NCI-H128 (cell line): ENCODE results near the gene GCHFR.

Experiments used
- DNase-seq: peaks from one replicate; lab custom pipeline; 2025; ENCODE audit not compliant: unreplicated experiment; lab: John Stamatoyannopoulos, UW

The GCHFR gene

GRCh38 chr15:40763801-40764628 is at the start of gene GCHFR:
Gene GCHFR, plus strand, starts transcription at chr15:40764068. Its CDS starts 113 bp downstream, at chr15:40764181.
- no peak for DNase-seq

DNA sequence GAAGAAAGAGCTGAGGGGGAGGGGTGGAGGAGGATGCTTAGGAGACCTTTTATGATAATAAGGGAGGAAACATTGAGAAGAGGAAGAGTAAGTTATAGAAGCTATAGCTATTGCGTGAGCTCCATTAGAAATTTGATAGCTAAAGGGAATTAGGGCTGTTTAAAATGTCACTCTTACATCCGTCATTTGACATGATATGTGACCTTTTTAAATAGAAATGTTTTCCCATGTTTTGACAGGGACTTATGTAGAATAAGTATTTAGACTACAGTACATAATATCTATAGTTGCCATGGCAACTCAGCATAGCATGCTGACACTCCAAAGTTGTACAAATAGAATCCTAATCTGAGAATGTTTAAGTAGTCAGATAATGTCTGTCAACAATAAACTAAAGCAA is 49.7 kb upstream of the GCHFR start:
- DNase-seq: no peak

GRCh38 chr15:40716165-40716564 is 47.7 kb upstream of the GCHFR start:
- DNase-seq: no peak

DNA sequence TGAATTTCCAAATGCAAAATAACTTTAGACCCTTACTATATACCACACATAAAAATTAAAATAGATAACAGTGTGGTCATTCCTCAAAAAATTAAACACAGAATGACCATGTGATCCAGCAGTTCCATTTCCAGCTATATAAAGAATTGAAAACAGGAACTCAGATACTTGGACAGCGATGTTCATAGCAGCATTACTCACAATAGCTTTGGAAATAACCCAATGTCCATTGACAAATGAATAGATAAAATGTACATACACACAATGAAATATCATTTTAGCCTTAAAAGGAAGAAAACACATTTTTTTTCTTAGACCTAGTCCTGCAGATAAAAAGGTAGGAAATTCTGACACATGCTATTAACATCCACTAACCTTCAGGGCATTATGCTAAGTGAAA is 42.2 kb upstream of the GCHFR start:
- no peak for DNase-seq

GRCh38 chr15:40722354-40722753 is 41.5 kb upstream of the GCHFR start:
- DNase-seq: no peak

DNA sequence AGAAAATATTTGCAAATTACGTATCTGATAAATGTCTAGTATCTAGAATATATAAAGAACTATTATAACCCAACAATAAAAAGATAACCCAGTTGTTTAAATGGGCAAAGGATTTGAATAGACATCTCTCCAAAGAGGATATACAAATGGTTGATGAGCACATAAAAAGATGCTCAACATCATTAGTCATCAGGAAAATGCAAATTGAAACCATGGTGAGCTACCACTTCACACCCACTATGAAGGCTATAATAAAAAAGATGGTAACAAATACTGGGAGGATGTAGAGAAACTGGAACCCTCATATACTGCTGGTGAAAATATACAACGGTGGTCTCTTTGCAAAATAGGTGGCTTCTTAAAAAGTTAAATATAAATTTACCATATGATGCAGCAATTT is 40.9 kb upstream of the GCHFR start:
- no peak for DNase-seq

- DNase-seq: no peak
Measured at GRCh38 chr15:40723919-40724318, 39.9 kb upstream of the GCHFR start.

DNA sequence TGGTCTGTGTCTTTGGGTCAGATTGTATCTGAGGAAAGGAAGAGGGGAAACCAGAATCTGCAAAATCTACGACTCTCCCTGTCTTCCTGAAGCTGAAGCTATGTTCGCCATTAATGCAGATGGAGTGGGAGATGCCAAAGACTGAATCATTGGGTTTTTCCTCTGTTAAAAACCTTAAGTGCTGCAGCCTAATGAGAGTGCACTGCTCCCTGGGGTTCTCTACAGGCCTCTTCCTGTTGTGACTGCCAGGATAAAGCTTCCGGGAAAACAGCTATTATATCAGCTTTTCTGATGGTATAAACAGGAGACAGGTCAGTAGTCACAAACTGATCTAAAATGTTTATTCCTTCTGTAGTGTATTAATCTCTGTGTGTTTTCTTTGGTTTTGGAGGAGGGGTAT is 32.8 kb upstream of the GCHFR start:
- DNase-seq: no peak

DNA sequence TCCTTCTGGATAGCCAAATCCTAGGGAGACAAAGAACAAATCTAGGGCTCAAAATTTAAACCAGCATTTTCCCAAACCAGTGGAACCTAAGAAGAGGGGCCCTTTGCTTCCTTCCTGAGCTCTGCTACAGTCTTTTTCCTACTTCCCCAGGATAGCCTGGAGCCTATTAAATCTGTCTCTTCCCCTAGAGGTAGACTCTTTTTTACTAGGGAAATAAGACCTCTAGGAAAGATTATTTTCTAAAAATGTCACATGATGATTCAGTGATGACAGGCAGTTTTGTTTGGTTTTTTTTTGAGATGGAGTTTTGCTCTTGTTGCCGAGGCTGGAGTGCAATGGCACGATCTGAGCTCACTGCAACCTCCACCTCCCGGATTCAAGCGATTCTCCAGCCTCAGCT is 27.3 kb upstream of the GCHFR start:
- DNase-seq: no peak

GRCh38 chr15:40737048-40737447 is 26.8 kb upstream of the GCHFR start:
- no peak for DNase-seq

- DNase-seq: no peak
Measured at GRCh38 chr15:40739047-40739446, 24.8 kb upstream of the GCHFR start.

DNA sequence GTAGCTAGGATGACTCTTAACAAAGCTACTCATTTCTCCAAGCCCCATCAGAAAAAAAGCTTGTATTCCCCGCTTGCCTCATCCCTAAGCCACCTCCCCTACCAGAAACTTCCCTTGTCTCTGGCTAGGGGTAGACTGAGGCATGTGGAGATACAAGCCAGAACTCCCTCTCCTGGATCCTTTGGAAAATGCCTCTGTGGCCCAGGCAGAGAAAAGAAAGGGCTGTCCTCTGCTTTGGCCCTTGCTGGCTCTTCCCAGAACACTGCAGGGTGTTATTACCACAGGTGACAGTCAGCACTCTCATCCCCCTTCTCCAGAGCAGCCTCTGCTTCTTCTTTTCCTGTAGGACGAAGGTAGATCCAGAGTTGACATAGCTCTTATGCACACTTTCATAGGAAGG is 24.0 kb upstream of the GCHFR start:
- no peak for DNase-seq

DNA sequence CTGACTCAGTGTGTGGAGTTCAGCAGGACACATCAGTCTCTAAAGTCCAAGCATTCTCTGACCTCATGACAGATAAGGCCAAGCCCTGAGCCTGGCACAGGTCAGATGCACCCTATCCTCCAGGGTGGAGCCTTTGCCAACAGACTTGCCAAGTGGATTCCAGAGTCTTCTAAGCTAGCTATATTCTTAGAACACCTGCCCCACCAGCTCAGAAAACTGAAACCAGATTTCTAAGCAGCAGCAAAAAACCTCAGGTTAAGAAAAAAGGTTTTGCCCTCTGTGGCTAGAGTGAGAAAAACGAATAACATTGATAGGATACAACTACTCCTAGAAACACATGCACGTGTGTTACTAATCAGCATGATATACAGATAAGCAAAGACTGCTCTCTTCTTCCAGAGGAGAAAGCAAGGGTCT is 20.4 kb upstream of the GCHFR start:
- DNase-seq: no peak

DNA sequence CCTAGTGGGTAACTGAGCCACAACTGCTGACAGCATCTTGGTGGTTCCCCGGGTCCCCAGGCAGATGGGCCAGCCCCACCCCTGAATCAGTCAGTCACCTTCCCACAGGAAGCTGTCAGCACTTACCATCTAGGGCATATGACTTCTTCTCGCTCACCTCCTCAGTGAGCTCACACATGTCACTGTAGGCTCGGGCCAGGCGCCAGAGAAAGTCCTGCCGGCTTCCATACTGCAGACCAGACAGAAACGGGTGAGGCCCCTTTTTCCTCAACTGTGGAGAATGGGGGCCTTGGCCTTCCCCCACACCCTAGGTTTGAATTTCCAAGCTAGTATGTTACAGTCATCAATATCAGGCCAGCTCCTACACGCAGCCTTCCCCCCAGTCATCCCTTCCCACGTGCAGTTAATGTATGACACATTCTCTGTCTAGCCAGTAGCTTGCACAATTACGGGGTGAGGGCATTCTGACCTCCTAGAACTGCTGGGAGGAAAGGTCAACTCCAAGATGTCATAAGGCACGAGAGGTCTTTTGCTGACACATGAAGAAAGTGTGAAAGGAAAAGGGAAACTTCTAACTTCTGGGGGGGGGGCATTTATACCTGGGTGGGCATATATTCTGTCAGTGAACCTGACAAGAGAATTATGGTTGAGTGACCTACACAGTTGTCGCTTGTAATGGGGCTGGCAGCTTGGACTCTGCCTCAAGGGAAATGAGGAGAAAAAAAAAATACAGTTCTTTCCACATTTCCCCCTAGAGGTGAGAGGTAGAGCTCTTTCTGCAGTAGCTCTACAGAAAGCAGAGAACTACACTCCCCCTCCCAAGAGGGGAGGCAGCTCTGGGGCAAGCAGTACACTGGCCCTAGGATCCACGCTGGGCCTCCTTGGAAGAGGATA is 19.7 kb upstream of the GCHFR start:
- DNase-seq: no peak

GRCh38 chr15:40744815-40745152 is 19.1 kb upstream of the GCHFR start:
- no peak for DNase-seq

DNA sequence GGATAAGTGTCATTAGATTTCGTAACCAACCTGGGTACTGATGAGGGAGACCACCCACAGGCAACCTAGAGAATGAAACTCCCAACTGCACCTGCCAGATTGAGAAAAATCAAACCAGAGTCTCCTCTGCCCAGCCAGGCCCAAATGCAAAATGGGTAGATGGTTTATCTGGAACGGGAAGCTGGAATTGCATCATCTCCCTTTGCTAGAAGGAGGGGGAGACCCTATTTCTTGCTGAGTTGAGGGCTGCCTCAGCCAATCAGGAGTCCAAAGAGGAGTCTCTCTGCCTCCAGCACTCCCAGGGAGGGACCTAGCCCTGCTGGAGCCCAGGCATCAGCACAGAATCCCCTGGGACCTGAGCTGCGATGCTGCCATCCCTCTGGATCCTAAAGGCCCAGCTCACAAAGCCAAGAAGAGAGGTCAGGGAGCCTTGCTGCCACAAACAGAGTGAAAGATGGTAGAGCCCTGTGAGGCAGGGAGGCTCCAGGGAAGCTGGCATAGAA is 16.9 kb upstream of the GCHFR start:
- DNase-seq: no peak

- no peak for DNase-seq
Measured at GRCh38 chr15:40747685-40748631, 15.9 kb upstream of the GCHFR start.

- DNase-seq: no peak
Measured at GRCh38 chr15:40749151-40749630, 14.7 kb upstream of the GCHFR start.

- no peak for DNase-seq
Measured at GRCh38 chr15:40750885-40751284, 13.0 kb upstream of the GCHFR start.

DNA sequence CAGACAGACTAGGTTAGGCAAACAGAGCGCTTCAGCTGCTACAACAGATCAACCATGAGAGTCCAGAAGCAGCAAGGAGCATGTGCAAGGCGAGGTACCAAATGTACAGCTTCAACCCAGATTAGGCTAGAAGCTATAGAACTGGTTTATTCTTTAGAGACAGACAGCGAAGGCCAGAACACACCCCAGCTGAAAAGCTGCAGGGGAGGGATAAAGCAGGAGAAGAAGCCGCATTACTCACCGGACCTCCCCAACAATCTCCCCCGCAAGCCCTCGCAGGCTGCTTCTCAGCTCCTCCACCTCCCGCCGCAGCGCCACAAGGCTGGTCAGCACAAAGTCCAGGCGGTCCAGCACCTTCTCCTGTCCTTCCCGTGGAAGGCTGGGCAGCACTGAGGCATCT is 12.1 kb upstream of the GCHFR start:
- no peak for DNase-seq

DNA sequence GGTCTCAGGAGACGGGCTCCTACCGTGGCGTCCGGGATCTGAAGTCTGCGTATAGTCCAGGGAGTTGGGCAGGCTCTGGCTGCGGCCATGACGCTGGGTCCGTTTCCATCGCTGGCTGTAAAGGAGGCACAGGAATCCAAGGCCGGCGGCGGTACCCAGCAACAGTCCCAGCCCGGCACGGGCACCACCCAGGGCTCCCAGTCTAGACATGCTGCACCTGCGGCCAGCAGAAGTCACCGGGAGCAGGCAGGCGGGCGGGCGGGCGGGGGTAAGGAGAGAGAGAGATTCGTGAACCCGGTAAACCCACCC is 9.3 kb upstream of the GCHFR start:
- no peak for DNase-seq
